Measurements from ENCODE around the gene NOTCH1.

Gene NOTCH1

DNA sequence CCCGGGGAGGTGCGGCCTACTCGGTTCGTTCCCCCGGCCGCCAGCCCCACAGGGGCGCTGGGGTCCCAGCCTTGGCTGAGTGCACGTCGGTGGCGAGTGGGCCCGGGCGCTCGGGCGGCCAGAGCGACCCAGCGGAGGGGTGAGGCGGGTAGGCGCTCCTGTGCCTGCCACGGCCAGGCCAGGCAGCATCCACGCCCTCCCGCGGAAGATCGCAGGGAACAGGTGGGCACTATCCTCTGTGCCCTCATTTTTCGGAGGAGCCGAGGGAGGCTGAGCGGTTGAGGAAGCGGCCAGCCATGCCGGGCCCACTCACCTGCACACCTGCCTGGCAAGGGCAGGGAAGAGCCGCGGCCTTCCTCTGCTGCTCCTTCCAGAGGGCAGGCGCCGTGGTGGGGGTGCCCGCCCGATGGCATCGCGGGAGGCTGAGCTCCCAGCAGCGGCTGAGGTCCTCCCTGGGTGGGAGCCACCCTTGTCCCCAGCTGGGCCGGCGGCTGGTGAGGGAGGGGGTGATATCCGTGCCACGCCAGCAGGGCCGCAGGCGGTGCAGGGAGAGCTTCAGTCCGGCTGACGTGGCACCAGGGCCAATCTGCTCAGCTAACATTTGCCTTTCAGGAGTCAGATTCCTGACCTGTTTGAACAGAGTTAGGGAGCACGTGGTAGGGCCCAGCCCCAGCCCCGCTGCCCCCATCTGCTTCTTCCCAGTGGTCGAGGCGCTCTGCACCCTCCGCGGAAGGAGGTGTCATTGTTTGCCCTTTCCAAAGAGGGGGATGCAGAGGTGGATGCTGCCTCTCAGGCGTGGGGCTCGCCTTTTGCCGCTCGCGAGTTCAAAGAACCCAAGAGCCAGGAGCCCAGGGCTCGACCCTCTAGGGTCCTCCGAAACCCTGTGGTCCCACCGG is 61.4 kb downstream of the NOTCH1 start:
- TF ChIP-seq FOXP2 (optimal IDR thresholded peaks at IDR 0.05; ENCODE audit: borderline replicate concordance, extremely low read depth, extremely low read length, insufficient read depth) (no peak), SIN3A (IDR thresholded peaks at IDR 0.05; ENCODE audit: borderline replicate concordance, insufficient read depth, low read length) (no peak), TAF1 (IDR thresholded peaks at IDR 0.05; ENCODE audit: borderline replicate concordance, insufficient read depth, low read length) (no peak), POLR2AphosphoS5 (IDR thresholded peaks at IDR 0.05; ENCODE audit: low read depth, low read length) (no peak)
- TF ChIP-seq, protein P1, sequence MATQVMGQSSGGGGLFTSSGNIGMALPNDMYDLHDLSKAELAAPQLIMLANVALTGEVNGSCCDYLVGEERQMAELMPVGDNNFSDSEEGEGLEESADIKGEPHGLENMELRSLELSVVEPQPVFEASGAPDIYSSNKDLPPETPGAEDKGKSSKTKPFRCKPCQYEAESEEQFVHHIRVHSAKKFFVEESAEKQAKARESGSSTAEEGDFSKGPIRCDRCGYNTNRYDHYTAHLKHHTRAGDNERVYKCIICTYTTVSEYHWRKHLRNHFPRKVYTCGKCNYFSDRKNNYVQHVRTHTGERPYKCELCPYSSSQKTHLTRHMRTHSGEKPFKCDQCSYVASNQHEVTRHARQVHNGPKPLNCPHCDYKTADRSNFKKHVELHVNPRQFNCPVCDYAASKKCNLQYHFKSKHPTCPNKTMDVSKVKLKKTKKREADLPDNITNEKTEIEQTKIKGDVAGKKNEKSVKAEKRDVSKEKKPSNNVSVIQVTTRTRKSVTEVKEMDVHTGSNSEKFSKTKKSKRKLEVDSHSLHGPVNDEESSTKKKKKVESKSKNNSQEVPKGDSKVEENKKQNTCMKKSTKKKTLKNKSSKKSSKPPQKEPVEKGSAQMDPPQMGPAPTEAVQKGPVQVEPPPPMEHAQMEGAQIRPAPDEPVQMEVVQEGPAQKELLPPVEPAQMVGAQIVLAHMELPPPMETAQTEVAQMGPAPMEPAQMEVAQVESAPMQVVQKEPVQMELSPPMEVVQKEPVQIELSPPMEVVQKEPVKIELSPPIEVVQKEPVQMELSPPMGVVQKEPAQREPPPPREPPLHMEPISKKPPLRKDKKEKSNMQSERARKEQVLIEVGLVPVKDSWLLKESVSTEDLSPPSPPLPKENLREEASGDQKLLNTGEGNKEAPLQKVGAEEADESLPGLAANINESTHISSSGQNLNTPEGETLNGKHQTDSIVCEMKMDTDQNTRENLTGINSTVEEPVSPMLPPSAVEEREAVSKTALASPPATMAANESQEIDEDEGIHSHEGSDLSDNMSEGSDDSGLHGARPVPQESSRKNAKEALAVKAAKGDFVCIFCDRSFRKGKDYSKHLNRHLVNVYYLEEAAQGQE (IDR thresholded peaks at IDR 0.05; ENCODE audit: insufficient read depth in 1 of 2, low read depth in 2 of 2, low read length in 2 of 2), result no peak

DNA sequence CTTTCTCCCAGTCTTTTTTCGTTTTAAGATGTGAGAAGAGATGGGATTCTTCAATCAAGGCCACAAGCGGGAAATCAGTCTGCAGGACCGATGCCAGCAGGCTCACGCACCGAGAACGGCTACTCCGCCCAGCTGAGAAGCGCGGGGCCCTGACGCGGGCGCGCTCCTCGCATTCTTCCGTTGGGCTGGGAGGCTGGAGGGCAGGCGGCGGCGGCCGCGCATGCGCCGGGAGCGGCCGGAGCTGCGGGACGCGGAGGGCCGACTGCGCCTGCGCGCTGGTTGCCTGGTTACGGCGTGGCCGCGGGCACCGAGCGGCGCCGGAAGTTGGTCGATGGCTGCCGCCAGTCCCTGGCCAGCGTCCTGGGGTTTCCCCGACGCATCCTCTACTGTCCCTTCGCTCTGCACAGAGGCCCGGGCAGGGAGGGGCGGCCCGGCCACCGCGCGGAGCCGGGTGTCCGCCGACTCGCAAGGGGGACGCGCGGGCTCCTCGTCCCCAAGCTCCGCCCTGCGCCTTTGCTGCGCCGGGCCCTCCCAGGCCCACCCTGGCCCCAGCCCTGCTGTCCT is 62.2 kb downstream of the NOTCH1 start:
- TF ChIP-seq FOXP2 (optimal IDR thresholded peaks at IDR 0.05; ENCODE audit: borderline replicate concordance, extremely low read depth, extremely low read length, insufficient read depth), result no peak
- no peak for TF ChIP-seq SIN3A (IDR thresholded peaks at IDR 0.05; ENCODE audit: borderline replicate concordance, insufficient read depth, low read length)
- TF ChIP-seq, protein P1 (IDR thresholded peaks at IDR 0.05; ENCODE audit: insufficient read depth in 1 of 2, low read depth in 2 of 2, low read length in 2 of 2), result no peak
- peak; percentile 28; the same call in 1 of the 2 replicates for TF ChIP-seq POLR2AphosphoS5 (IDR thresholded peaks at IDR 0.05; ENCODE audit: low read depth, low read length)
- peak; percentile 70; the same call in 1 of the 2 replicates for TF ChIP-seq TAF1 (IDR thresholded peaks at IDR 0.05; ENCODE audit: borderline replicate concordance, insufficient read depth, low read length)

DNA sequence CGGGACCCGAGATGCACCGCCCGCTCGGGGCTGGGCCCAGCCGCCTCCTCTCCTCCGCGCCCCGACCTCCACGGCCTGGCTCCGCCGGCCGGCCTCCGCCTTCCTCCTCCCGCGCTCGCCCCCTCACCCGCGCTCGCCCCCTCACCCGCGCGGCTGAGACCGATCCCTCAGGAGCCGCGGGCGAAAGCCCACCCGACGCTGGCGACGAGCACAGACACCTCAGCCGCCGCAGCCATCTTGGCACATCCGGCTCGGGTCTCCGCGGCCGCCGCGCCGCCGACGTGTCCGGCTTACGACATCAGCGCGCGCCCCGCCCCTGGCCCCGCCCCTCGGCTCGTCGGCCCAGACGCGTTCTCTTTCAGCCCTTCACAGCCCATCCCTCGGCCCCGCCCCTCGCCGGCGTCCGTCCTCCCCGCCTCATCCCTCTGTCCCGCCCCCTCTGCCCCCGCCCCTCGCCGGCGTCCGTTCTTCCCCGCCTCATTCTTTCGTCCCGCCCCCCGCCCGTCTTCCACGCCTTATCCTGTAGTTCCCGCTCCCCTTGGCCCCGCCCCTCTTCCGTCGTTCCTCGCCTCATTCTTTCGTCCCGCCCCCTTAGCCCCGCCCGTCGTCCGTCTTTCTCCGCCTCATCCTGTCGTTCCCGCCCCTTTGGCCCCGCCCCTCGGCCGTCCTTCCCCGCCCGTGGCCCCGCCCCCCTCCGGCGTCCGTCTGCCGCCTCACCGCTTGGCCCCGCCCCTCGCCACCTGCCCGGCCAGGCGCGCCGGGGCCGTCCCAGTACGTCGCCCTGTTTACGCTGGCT is 62.9 kb downstream of the NOTCH1 start, which contains the start of gene SEC16A:
TSS of gene SEC16A (minus strand) at position 248 of the 796 bp plus-strand sequence. CDS start 5,425 bp downstream, outside the sequence.
- TF ChIP-seq, protein P1 (IDR thresholded peaks at IDR 0.05; ENCODE audit: insufficient read depth in 1 of 2, low read depth in 2 of 2, low read length in 2 of 2), result no peak
- no peak for TF ChIP-seq FOXP2 (optimal IDR thresholded peaks at IDR 0.05; ENCODE audit: borderline replicate concordance, extremely low read depth, extremely low read length, insufficient read depth)
- TF ChIP-seq TAF1 (IDR thresholded peaks at IDR 0.05; ENCODE audit: borderline replicate concordance, insufficient read depth, low read length), result peak; percentile 77
- TF ChIP-seq POLR2AphosphoS5 (IDR thresholded peaks at IDR 0.05; ENCODE audit: low read depth, low read length), result peak; percentile 48
- TF ChIP-seq SIN3A (IDR thresholded peaks at IDR 0.05; ENCODE audit: borderline replicate concordance, insufficient read depth, low read length), result peak; percentile 31; the same call in 1 of the 2 replicates

DNA sequence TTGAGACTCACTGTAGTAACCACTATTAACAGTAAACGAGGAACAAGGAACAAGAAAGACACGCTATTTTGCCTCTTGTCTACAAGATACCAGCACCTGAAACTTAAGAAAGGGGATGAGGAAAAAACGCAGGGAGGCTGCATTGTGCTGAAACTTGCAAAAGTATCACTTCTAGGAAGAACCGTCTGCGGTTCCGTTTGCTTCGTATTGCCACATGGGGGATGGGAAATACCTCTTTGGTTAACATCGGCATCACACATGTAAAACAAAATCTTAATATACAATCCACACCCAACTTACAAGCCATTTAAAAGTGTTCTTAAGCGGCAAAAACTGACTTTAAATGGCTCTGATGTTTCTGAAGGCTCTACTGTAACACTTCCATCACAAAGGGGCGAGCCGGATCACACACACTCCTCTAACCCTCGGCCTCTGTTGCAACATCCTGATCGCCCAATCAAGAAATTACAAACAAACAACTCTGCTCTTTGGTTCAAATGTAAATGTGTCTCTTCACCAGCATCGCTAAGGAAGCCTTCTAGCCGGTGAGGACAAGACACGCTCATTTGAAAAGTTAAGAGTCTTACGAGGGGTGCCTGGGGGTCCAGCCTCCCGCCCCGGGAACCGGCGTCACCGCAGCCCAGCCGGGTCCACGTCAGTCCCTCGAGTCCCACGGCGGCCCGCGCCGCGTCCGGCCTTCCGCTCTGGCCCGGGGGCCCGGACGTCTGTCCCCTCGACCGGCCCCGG is 63.6 kb downstream of the NOTCH1 start:
- no peak for TF ChIP-seq TAF1 (IDR thresholded peaks at IDR 0.05; ENCODE audit: borderline replicate concordance, insufficient read depth, low read length)
- TF ChIP-seq POLR2AphosphoS5 (IDR thresholded peaks at IDR 0.05; ENCODE audit: low read depth, low read length), result 0 out of 2 replicates have a peak, but pooled peaks have one; percentile 3
